Stomach (tissue), 4 donors: Measurements from ENCODE around the gene PGA4.

Experiments
- POLR2A ChIP-seq, 4 donors: fragments of 450-650 bp; IDR thresholded peaks; one replicate each; pipeline ENCODE4 v1.6.1; 2016; ENCODE audit warnings: antibody characterized with exemption in 4 of 4, control low read depth in 2 of 4, mild to moderate bottlenecking in 1 of 4, moderate library complexity in 1 of 4
- POLR2AphosphoS5 ChIP-seq, 3 donors: sonication (generic); formaldehyde crosslinking; IDR thresholded peaks; one replicate each; pipeline ENCODE4 v1.6.1; 2016; ENCODE audit warnings: antibody characterized with exemption in 3 of 3
- TF ChIP-seq, protein P1 (sequence below), 7 experiments: fragments of 450-650 bp in 4 of 7; fragments of 200-600 bp in 3 of 7; sonication (generic) in 3 of 7; IDR thresholded peaks; one replicate each; pipeline ENCODE4 v1.5.1; 2016 to 2019; ENCODE audit warnings: antibody characterized with exemption in 7 of 7, control low read depth in 2 of 7, mild to moderate bottlenecking in 1 of 7

DNA sequence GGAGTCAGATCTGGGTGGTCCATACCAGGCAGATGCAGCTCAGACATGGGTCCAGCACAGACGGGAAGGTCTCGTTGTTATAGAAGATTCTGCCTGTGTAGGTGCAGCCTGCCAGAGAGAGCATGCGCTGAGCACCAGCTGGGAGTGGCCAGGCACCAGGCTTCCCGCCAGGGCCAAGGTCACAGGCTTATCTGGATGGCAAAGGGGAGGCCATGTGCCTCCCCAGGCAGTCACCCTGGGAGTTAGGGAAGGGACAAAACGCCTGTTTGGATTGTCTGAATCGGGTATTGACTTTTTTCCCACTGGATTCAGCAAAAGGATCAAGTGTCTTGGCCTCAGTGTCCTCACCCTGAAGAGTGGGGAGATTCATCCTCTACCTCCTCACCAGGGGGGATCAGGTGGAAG lies 45.3 kb downstream of the PGA4 start:
- peak in 1 of 3 donors; percentile 65 for TF ChIP-seq POLR2AphosphoS5 (IDR thresholded peaks at IDR 0.05)
- TF ChIP-seq, protein P1, sequence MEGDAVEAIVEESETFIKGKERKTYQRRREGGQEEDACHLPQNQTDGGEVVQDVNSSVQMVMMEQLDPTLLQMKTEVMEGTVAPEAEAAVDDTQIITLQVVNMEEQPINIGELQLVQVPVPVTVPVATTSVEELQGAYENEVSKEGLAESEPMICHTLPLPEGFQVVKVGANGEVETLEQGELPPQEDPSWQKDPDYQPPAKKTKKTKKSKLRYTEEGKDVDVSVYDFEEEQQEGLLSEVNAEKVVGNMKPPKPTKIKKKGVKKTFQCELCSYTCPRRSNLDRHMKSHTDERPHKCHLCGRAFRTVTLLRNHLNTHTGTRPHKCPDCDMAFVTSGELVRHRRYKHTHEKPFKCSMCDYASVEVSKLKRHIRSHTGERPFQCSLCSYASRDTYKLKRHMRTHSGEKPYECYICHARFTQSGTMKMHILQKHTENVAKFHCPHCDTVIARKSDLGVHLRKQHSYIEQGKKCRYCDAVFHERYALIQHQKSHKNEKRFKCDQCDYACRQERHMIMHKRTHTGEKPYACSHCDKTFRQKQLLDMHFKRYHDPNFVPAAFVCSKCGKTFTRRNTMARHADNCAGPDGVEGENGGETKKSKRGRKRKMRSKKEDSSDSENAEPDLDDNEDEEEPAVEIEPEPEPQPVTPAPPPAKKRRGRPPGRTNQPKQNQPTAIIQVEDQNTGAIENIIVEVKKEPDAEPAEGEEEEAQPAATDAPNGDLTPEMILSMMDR (IDR thresholded peaks at IDR 0.05): no peak
- TF ChIP-seq POLR2A (IDR thresholded peaks at IDR 0.05): no peak
